K562 (cell line): ENCODE measurements around the gene ZNF45. TPM values are rescaled to one million over a fixed set of nuclear protein-coding genes. Genes with fewer than 3 reads are reported as not detected.
A peak's percentile ranks its signal among the peaks of the same experiment; 100 is the strongest.

Experiments used
- ATAC-seq: fragments of 200-7000 bp; cut with Tn5 transposase; 3 replicates; pipeline ENCODE4 v1.9.1; 2020; ENCODE audit warnings: moderate library complexity
- BruUV-seq: library from RNA; stranded (reverse); fragments of 400-500 nt; replicated peaks from 2 replicates; lab custom pipeline; 2021; lab: Mats Ljungman, UMichigan
- CTCF ChIA-PET: fragments of 300-600 bp; formaldehyde crosslinking; extraction: SDS; loops from one replicate; lab custom pipeline; 2021; ENCODE audit warnings: low intra/inter-chr PET ratio; lab: Yijun Ruan, JAX
- POLR2A ChIA-PET: fragments of 300-600, 350-650 bp; sonication (Branson Sonifier 250); formaldehyde crosslinking; extraction: SDS; loops from one replicate; lab custom pipeline; 2021; ENCODE audit warnings: antibody characterized with exemption, inconsistent platforms; lab: Yijun Ruan, JAX
- DNase-seq, 4 experiments: peaks; one replicate each; pipeline versions ENCODE4 v3.0.0 to v3.0.0-alpha.2; 2011 to 2018; ENCODE audit warnings: low spot score in 3 of 4, mixed read lengths in 3 of 4; ENCODE audit errors: extremely low read depth in 1 of 4
- FAIRE-seq: peaks from 2 replicates; lab custom pipeline; 2011; peaks lifted over from hg19 to GRCh38; lab: Jason Lieb, UNC
- H2AFZ ChIP-seq: 2 replicates; pipeline ENCODE4 v1.6.0; 2011; ENCODE audit warnings: low read depth, low read length, control low read depth, inconsistent platforms
- H3K27ac ChIP-seq: fragments of 200-600 bp; 3 replicates; pipeline ENCODE4 v1.8.0; 2011; ENCODE audit warnings: low read depth, mild to moderate bottlenecking, control low read depth, inconsistent platforms, low read length, moderate library complexity, mixed read lengths; ENCODE audit errors: extremely low read depth
- H3K27me3 ChIP-seq, 2 experiments: fragments of 300-600 bp in 1 of 2; 2 replicates in 1 of 2; 3 replicates in 1 of 2; pipeline versions ENCODE4 v1.6.0 to v1.8.0; 2011; ENCODE audit warnings: inconsistent platforms in 2 of 2, low read length in 2 of 2, mild to moderate bottlenecking in 1 of 2, mixed read lengths in 1 of 2, moderate library complexity in 1 of 2; ENCODE audit not compliant: control insufficient read depth in 2 of 2, insufficient read depth in 2 of 2
- H3K36me3 ChIP-seq: fragments of 300-600 bp; 3 replicates; pipeline ENCODE4 v1.8.0; 2011; ENCODE audit warnings: mild to moderate bottlenecking, low read length, inconsistent platforms; ENCODE audit not compliant: control insufficient read depth, insufficient read depth
- H3K4me1 ChIP-seq, 2 experiments: fragments of 200-600 bp in 1 of 2; replicated peaks in 1 of 2; 2 replicates in 1 of 2; 3 replicates in 1 of 2; pipeline versions ENCODE4 v1.5.1 to v1.8.0; 2011; ENCODE audit warnings: inconsistent platforms in 2 of 2, low read length in 2 of 2, mild to moderate bottlenecking in 1 of 2, mixed read lengths in 1 of 2, moderate library complexity in 1 of 2; ENCODE audit not compliant: control insufficient read depth in 2 of 2, insufficient read depth in 2 of 2
- H3K4me2 ChIP-seq: 2 replicates; pipeline ENCODE4 v1.6.1; 2011; ENCODE audit warnings: low read length, control low read depth, inconsistent platforms, mixed read lengths; ENCODE audit not compliant: insufficient read depth
- H3K4me3 ChIP-seq: fragments of 200-600 bp; sonication (generic), shearing (Covaris generic); 2 replicates; pipeline ENCODE4 v1.5.1; 2016; ENCODE audit warnings: control low read depth, inconsistent platforms
- H3K79me2 ChIP-seq: fragments of 200-600 bp; 3 replicates; pipeline ENCODE4 v1.8.0; 2011; ENCODE audit warnings: low read length, inconsistent platforms; ENCODE audit not compliant: control insufficient read depth, insufficient read depth
- H3K9ac ChIP-seq, 2 experiments: 2 replicates each; pipeline versions ENCODE4 v1.6.0 to v1.6.1; 2011; ENCODE audit warnings: low read depth in 2 of 2, low read length in 2 of 2, control low read depth in 1 of 2, inconsistent platforms in 1 of 2, mild to moderate bottlenecking in 1 of 2, mixed read lengths in 1 of 2; ENCODE audit not compliant: insufficient read depth in 1 of 2
- H3K9me1 ChIP-seq: one replicate; pipeline ENCODE4 v1.6.0; 2011; ENCODE audit warnings: inconsistent platforms, mild to moderate bottlenecking, low read length, moderate library complexity; ENCODE audit not compliant: control insufficient read depth, insufficient read depth
- H3K9me3 ChIP-seq: replicated peaks from 2 replicates; pipeline ENCODE4 v1.5.1; 2011; ENCODE audit warnings: low read depth, low read length, inconsistent platforms; ENCODE audit not compliant: control insufficient read depth, insufficient read depth
- H4K20me1 ChIP-seq: replicated peaks from 2 replicates; pipeline ENCODE4 v1.6.1; 2011; ENCODE audit warnings: low read length, inconsistent platforms, mixed read lengths; ENCODE audit not compliant: control insufficient read depth, insufficient read depth
- ATF7 ChIP-seq: fragments of 450-650 bp; IDR thresholded peaks from 2 replicates; pipeline ENCODE4 v1.7.1; 2014; ENCODE audit warnings: mild to moderate bottlenecking, moderate library complexity
- CBX8 ChIP-seq: fragments of 200-600 bp; sonication (generic); IDR thresholded peaks from 2 replicates; pipeline ENCODE4 v1.6.1; 2012; ENCODE audit warnings: borderline replicate concordance, mixed run types, low read depth, mild to moderate bottlenecking, moderate library complexity, mixed read lengths, low read length, control low read depth, inconsistent platforms; ENCODE audit not compliant: poor library complexity, severe bottlenecking; ENCODE audit errors: extremely low read depth
- ETV1 ChIP-seq: fragments of 450-650 bp; conservative IDR thresholded peaks from 2 replicates; pipeline ENCODE4 v1.6.1; 2016; ENCODE audit warnings: missing genetic modification characterization, control low read depth, low read depth, missing compliant biosample characterization
- KLF1 ChIP-seq: fragments of 450-650 bp; IDR thresholded peaks from 2 replicates; pipeline ENCODE4 v1.6.1; 2016; ENCODE audit warnings: missing genetic modification characterization, missing compliant biosample characterization
- MAZ ChIP-seq, 2 experiments: fragments of 450-650 bp in 1 of 2; sonication (generic) in 1 of 2; formaldehyde crosslinking; IDR thresholded peaks in 1 of 2; conservative IDR thresholded peaks in 1 of 2; 2 replicates each; pipeline versions ENCODE4 v1.4.0 to v1.5.0; 2020; ENCODE audit warnings: mild to moderate bottlenecking in 1 of 2, missing genetic modification reagents in 1 of 2
- MIER1 ChIP-seq: fragments of 450-650 bp; IDR thresholded peaks from 2 replicates; pipeline ENCODE4 v1.6.1; 2016; ENCODE audit warnings: antibody characterized with exemption, mild to moderate bottlenecking, low read depth
- NR2C2 ChIP-seq, 2 experiments: fragments of 200-800 bp in 1 of 2; sonication (Bioruptor generic) in 1 of 2; sonication (generic) in 1 of 2; formaldehyde crosslinking in 1 of 2; IDR thresholded peaks; 2 replicates each; pipeline versions ENCODE4 v1.6.1 to v1.8.0; 2016 to 2022; ENCODE audit warnings: mild to moderate bottlenecking in 1 of 2, missing compliant biosample characterization in 1 of 2, missing genetic modification characterization in 1 of 2, missing genetic modification reagents in 1 of 2
- PTRF ChIP-seq: fragments of 450-650 bp; IDR thresholded peaks from 2 replicates; pipeline ENCODE4 v1.6.1; 2016; ENCODE audit warnings: mild to moderate bottlenecking, missing genetic modification characterization, missing compliant biosample characterization
- TBP ChIP-seq: optimal IDR thresholded peaks from 2 replicates; pipeline ENCODE3; 2011; ENCODE audit warnings: low read depth, low read length, improper control_type of control experiment
- WGBS: fragments of 100-300 bp; shearing (Covaris generic); methylation state at CpG from one replicate; pipeline ENCODE4 v1.1.6; 2016; ENCODE audit warnings: low coverage, mixed read lengths; ENCODE audit not compliant: insufficient coverage; ENCODE audit errors: missing lambda C conversion rate; 5-methylcytosine and 5-hydroxymethylcytosine counted together
- in situ Hi-C: fragments of 300-500 bp; cut with MboI; formaldehyde crosslinking; loops from 4 replicates; pipeline ENCODE4 v1.15.0; 2018; ENCODE audit warnings: inconsistent platforms, mixed read lengths
- intact Hi-C: fragments of 100-400 bp; cut with micrococcal nuclease; formaldehyde crosslinking; loops from 2 replicates; pipeline ENCODE4 v1.14.2; 2022
- polyA plus RNA-seq, 8 experiments: library from polyadenylated mRNA; depleted of rRNA in 4 of 8; stranded (reverse) in 5 of 8; unstranded in 3 of 8; fragments of >200 nt; fragmentation: Nextera tagmentation in 2 of 8; fragmentation: Illumina TruSeq in 1 of 8; extraction: Ambion mirVana in 2 of 8; extraction: Trizol in 1 of 8; gene quantifications; 2 replicates each; pipeline versions ENCODE4 v1.2.1 to v1.2.3, GENCODE V29; 2011 to 2014; ENCODE audit warnings: inconsistent platforms in 1 of 8, missing spikeins in 1 of 8
- total RNA-seq, 7 experiments: library from RNA; depleted of rRNA in 6 of 7; stranded (reverse); fragments of >200 nt in 6 of 7; fragmentation: Illumina TruSeq in 2 of 7; extraction: Trizol in 2 of 7; gene quantifications; 2 replicates each; pipeline versions ENCODE4 v1.2.1 to v1.2.3, GENCODE V29; 2011 to 2021; ENCODE audit warnings: low replicate concordance in 1 of 7
- TF ChIP-seq, protein P1 (sequence below), 2 experiments: fragments of 450-650 bp in 1 of 2; sonication (generic) in 1 of 2; formaldehyde crosslinking in 1 of 2; IDR thresholded peaks in 1 of 2; conservative IDR thresholded peaks in 1 of 2; 2 replicates each; pipeline versions ENCODE4 v1.6.1 to v1.8.1; 2016 to 2023; ENCODE audit warnings: mild to moderate bottlenecking in 2 of 2, moderate library complexity in 2 of 2, inconsistent platforms in 1 of 2, missing genetic modification reagents in 1 of 2
- TF ChIP-seq, protein P2 (sequence below): fragments of 450-650 bp; IDR thresholded peaks from 2 replicates; pipeline ENCODE4 v1.6.1; 2014; ENCODE audit warnings: low read depth, mild to moderate bottlenecking, moderate library complexity, borderline replicate concordance
- TF ChIP-seq, protein P3 (sequence below): sonication (generic); IDR thresholded peaks from 2 replicates; pipeline ENCODE4 v1.6.1; 2016

ZNF45 gene
- total and polyA plus RNA-seq, 9 of the 15 experiments (the other 6 are each of a cell fraction or from before 2014, with no cell fraction given) = 2.6 to 10.6 (median 9.4) TPM

DNA sequence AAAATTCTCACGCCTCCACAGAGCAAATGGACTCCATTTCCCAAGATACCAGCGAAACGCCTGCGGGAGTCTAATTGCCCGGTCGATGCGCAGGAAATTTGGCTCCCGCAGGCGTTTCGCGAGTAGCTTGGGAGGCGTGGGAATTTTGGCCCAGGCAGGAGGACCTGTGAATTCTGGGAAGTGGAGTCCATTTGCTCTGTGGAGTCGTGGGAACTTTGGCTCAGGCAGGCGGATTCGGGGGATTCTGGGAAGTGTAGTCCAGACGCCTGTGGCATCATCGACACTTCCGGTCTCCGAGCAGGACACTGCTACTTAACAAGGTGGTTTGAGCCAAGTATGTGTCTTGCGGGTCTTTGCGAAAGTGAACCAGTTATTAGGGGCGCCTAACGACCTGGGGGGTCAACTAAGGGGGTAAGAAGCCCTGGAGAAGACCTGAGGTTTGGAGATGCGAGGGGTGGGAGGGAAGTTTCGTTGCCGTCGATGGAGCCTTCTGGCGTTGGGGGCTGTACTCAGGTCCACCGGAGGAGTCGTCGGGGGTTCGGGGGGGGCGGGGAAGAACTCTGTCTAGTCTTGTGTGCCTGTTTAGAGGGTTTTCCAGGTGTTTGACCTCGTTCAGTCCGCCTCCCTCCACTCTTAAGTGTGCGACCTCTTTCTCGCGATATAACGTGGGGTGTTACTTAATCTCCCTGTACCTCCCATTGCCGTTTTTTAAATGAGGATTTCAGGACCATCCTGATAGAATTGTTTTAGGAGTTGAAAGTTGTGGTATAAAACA lies 49.0 kb upstream of the ZNF45 start, which contains the start of gene ZNF155:
Gene ZNF155 (plus strand): TSS at position 277 of the 775 bp plus-strand sequence. CDS start 4,356 bp downstream, outside the sequence.
- H3K4me3 ChIP-seq = peak within 1 kb of the TSS; percentile 32
- no peaks in the 10 kb centered on the region for H3K27me3 ChIP-seq
- no peaks in the 10 kb centered on the region for H3K9me3 ChIP-seq
- in situ Hi-C loops (no loop called here), intact Hi-C loops (no loop called here)
- ChIA-PET CTCF (no interaction called here), POLR2A (interaction anchor here (0.6 to 0.7 kb wide), 3 partner anchors 17 to 221 kb away, joined by 3 to 4 read pairs (median 3); no protein-coding TSS in a partner anchor)
- H3K36me3 ChIP-seq = no peaks in the 10 kb centered on the region
- H3K9ac ChIP-seq = no peak within 1 kb of the TSS
- WGBS = 12% methylated on average over 35 of the region's 40 CpGs
- no peak within 1 kb of the TSS for H3K27ac ChIP-seq
- H3K4me2 ChIP-seq = peak within 1 kb of the TSS; percentile 78
- no TSS peak for BruUV-seq
- no peaks in the 10 kb centered on the region for H4K20me1 ChIP-seq
- no peaks in the 10 kb centered on the region for H3K4me1 ChIP-seq
- H3K9me1 ChIP-seq = no peaks in the 10 kb centered on the region
- DNase-seq = peak; percentile 63 to 82 (median 70)
- no peaks in the 10 kb centered on the region for H3K79me2 ChIP-seq
- H2AFZ ChIP-seq = peak within 1 kb of the TSS; percentile 94
- peak; percentile 94 for FAIRE-seq
- ATAC-seq = peak; percentile 99
- TF ChIP-seq, protein P1, sequence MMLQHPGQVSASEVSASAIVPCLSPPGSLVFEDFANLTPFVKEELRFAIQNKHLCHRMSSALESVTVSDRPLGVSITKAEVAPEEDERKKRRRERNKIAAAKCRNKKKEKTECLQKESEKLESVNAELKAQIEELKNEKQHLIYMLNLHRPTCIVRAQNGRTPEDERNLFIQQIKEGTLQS (IDR thresholded peaks at IDR 0.05) = peak; percentile 25; the same call in 1 of the 2 replicates
- TF ChIP-seq, protein P1 (CRISPR knock-in tag; conservative IDR thresholded peaks at IDR 0.05) = no peak
- TF ChIP-seq KLF1 (tag) (no peak), CBX8 (no peak), ETV1 (tag) (peak; percentile 65), ATF7 (peak; percentile 37; the same call in 1 of the 2 replicates), PTRF (no peak), TBP (no peak), NR2C2 (CRISPR knock-in tag; IDR thresholded peaks at IDR 0.05) (no peak), NR2C2 (tag; IDR thresholded peaks at IDR 0.05) (peak; percentile 89), MIER1 (no peak), MAZ (CRISPR knock-in tag; conservative IDR thresholded peaks at IDR 0.05 in 1 of 2, IDR thresholded peaks at IDR 0.05 in 1 of 2) (0 out of 4 replicates have a peak, but pooled peaks of 1 of the 2 experiments have one; percentile 21)
- TF ChIP-seq, protein P2, sequence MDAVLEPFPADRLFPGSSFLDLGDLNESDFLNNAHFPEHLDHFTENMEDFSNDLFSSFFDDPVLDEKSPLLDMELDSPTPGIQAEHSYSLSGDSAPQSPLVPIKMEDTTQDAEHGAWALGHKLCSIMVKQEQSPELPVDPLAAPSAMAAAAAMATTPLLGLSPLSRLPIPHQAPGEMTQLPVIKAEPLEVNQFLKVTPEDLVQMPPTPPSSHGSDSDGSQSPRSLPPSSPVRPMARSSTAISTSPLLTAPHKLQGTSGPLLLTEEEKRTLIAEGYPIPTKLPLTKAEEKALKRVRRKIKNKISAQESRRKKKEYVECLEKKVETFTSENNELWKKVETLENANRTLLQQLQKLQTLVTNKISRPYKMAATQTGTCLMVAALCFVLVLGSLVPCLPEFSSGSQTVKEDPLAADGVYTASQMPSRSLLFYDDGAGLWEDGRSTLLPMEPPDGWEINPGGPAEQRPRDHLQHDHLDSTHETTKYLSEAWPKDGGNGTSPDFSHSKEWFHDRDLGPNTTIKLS = peak; percentile 57; the same call in 1 of the 2 replicates
- TF ChIP-seq, protein P3, sequence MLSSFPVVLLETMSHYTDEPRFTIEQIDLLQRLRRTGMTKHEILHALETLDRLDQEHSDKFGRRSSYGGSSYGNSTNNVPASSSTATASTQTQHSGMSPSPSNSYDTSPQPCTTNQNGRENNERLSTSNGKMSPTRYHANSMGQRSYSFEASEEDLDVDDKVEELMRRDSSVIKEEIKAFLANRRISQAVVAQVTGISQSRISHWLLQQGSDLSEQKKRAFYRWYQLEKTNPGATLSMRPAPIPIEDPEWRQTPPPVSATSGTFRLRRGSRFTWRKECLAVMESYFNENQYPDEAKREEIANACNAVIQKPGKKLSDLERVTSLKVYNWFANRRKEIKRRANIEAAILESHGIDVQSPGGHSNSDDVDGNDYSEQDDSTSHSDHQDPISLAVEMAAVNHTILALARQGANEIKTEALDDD = no peak
